ENCODE results near the gene HUNK. TPM values are rescaled to one million over a fixed set of nuclear protein-coding genes. Genes with fewer than 3 reads are reported as not detected.

HUNK gene
- total RNA-seq, 1 donor from 2014 or later = 0.43 TPM

GRCh38 chr21:31873696-31874599 lies 1.1 kb downstream of the HUNK start:
- peaks cover 53% of the 10 kb centered on the region for H3K27me3 Mint-ChIP-seq (ENCODE audit: low read depth)
- no peaks in the 10 kb centered on the region for H3K9me3 Mint-ChIP-seq
- no peak overlapping the region for H3K27ac Mint-ChIP-seq
- intact Hi-C loops (cut with micrococcal nuclease) = loop anchor here (2.0 kb wide), 1 partner anchor 385 kb away; no protein-coding TSS in a partner anchor
- peaks cover 5% of the 10 kb centered on the region for H3K4me1 Mint-ChIP-seq (ENCODE audit: low read depth)
- peak overlapping the region; percentile 21 for H3K4me3 Mint-ChIP-seq (ENCODE audit: low read depth)
- no peaks in the 10 kb centered on the region for H3K36me3 Mint-ChIP-seq (ENCODE audit: low read depth)
- peak; percentile 17 for DNase-seq (ENCODE audit: low spot score)

DNA sequence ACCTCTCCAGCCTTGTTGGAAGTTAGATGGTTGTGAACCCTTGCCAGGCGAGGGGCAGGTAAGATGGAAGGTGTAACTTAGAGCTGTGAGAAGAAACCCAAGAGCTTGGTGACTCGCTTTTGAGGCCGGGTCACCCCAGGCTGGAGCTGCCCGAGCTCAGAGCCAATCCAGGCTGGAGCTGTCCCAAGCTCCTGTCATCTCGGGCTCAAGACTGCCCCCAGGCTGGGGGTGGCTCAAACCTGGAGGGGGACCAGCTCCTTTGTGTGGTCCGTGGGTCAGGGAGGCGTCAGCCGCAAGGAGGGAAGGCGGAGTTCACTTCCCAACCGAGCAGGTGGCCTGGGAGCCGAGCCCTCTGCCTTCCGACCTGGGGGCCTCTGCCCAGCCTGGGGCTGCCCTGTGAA lies 2.0 kb downstream of the HUNK start:
- Mint-ChIP-seq H3K9me3 (no peaks in the 10 kb centered on the region), H3K27me3 (ENCODE audit: low read depth) (peaks cover 48% of the 10 kb centered on the region), H3K36me3 (ENCODE audit: low read depth) (no peaks in the 10 kb centered on the region), H3K4me3 (ENCODE audit: low read depth) (peak overlapping the region; percentile 52), H3K4me1 (ENCODE audit: low read depth) (peaks cover 5% of the 10 kb centered on the region), H3K27ac (no peak overlapping the region)
- no peak for DNase-seq (ENCODE audit: low spot score)
- intact Hi-C loops (cut with micrococcal nuclease) = no loop called here

GRCh38 chr21:31875496-31876015 lies 2.7 kb downstream of the HUNK start:
- H3K36me3 Mint-ChIP-seq (ENCODE audit: low read depth) = no peaks in the 10 kb centered on the region
- H3K9me3 Mint-ChIP-seq = no peaks in the 10 kb centered on the region
- DNase-seq (ENCODE audit: low spot score) = no peak
- H3K27ac Mint-ChIP-seq = no peak overlapping the region
- H3K27me3 Mint-ChIP-seq (ENCODE audit: low read depth) = peaks cover 46% of the 10 kb centered on the region
- intact Hi-C loops (cut with micrococcal nuclease) = no loop called here
- H3K4me1 Mint-ChIP-seq (ENCODE audit: low read depth) = peaks cover 5% of the 10 kb centered on the region
- H3K4me3 Mint-ChIP-seq (ENCODE audit: low read depth) = no peak overlapping the region

- DNase-seq (ENCODE audit: low spot score) = no peak
- Mint-ChIP-seq H3K4me1 (ENCODE audit: low read depth) (peaks cover under 1% of the 10 kb centered on the region), H3K4me3 (ENCODE audit: low read depth) (no peak overlapping the region), H3K27ac (no peak overlapping the region), H3K27me3 (ENCODE audit: low read depth) (peaks cover 31% of the 10 kb centered on the region), H3K9me3 (no peaks in the 10 kb centered on the region), H3K36me3 (ENCODE audit: low read depth) (no peaks in the 10 kb centered on the region)
- intact Hi-C loops (cut with micrococcal nuclease) = no loop called here
Measured at GRCh38 chr21:31877463-31877957, 4.7 kb downstream of the HUNK start.

GRCh38 chr21:31878831-31879230 lies 6.0 kb downstream of the HUNK start:
- Mint-ChIP-seq H3K4me1 (ENCODE audit: low read depth) (no peaks in the 10 kb centered on the region), H3K27me3 (ENCODE audit: low read depth) (peaks cover 30% of the 10 kb centered on the region), H3K9me3 (no peaks in the 10 kb centered on the region), H3K4me3 (ENCODE audit: low read depth) (no peak overlapping the region), H3K27ac (no peak overlapping the region), H3K36me3 (ENCODE audit: low read depth) (no peaks in the 10 kb centered on the region)
- DNase-seq (ENCODE audit: low spot score) = no peak
- intact Hi-C loops (cut with micrococcal nuclease) = no loop called here

GRCh38 chr21:31879241-31879650 lies 6.4 kb downstream of the HUNK start:
- no peak overlapping the region for H3K27ac Mint-ChIP-seq

DNA sequence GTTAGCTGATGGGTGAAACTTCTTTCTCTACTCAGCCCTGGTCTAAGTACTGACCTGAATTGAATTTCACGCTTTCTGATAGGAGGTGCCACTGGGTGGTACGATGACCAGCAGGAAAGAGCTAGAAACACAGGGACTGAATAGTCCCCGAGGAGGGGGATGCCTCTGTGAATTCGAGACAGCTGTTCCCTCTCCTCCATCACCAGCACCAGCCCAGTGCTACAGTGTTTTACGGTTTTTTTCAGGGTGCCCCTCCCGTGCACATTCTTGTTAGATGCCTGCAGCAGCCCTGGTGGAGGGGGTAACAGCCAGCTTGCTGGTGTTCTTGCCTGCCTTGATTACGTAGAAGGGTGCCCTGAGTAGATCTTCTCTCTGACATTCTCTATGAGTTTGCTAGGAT lies 7.1 kb downstream of the HUNK start:
- H3K4me3 Mint-ChIP-seq (ENCODE audit: low read depth) = no peak overlapping the region
- H3K27me3 Mint-ChIP-seq (ENCODE audit: low read depth) = peaks cover 25% of the 10 kb centered on the region
- DNase-seq (ENCODE audit: low spot score) = no peak
- no peaks in the 10 kb centered on the region for H3K9me3 Mint-ChIP-seq
- intact Hi-C loops (cut with micrococcal nuclease) = no loop called here
- no peaks in the 10 kb centered on the region for H3K4me1 Mint-ChIP-seq (ENCODE audit: low read depth)
- no peaks in the 10 kb centered on the region for H3K36me3 Mint-ChIP-seq (ENCODE audit: low read depth)
- no peak overlapping the region for H3K27ac Mint-ChIP-seq

More at GRCh38 chr21:31879241-31879650, 6.4 kb downstream of the HUNK start:
- H3K4me3 Mint-ChIP-seq (ENCODE audit: low read depth) = no peak overlapping the region
- H3K4me1 Mint-ChIP-seq (ENCODE audit: low read depth) = no peaks in the 10 kb centered on the region
- no peaks in the 10 kb centered on the region for H3K36me3 Mint-ChIP-seq (ENCODE audit: low read depth)
- intact Hi-C loops (cut with micrococcal nuclease) = no loop called here
- no peaks in the 10 kb centered on the region for H3K9me3 Mint-ChIP-seq
- H3K27me3 Mint-ChIP-seq (ENCODE audit: low read depth) = peaks cover 30% of the 10 kb centered on the region
- DNase-seq (ENCODE audit: low spot score) = no peak

- Mint-ChIP-seq H3K9me3 (no peaks in the 10 kb centered on the region), H3K4me3 (ENCODE audit: low read depth) (no peak overlapping the region), H3K27ac (no peak overlapping the region), H3K27me3 (ENCODE audit: low read depth) (peaks cover 18% of the 10 kb centered on the region), H3K4me1 (ENCODE audit: low read depth) (no peaks in the 10 kb centered on the region), H3K36me3 (ENCODE audit: low read depth) (no peaks in the 10 kb centered on the region)
- no peak for DNase-seq (ENCODE audit: low spot score)
- intact Hi-C loops (cut with micrococcal nuclease) = no loop called here
Measured at GRCh38 chr21:31880816-31881215, 8.0 kb downstream of the HUNK start.

GRCh38 chr21:31882711-31883110 lies 9.9 kb downstream of the HUNK start:
- intact Hi-C loops (cut with micrococcal nuclease) = no loop called here
- H3K4me1 Mint-ChIP-seq (ENCODE audit: low read depth) = no peaks in the 10 kb centered on the region
- H3K9me3 Mint-ChIP-seq = no peaks in the 10 kb centered on the region

DNA sequence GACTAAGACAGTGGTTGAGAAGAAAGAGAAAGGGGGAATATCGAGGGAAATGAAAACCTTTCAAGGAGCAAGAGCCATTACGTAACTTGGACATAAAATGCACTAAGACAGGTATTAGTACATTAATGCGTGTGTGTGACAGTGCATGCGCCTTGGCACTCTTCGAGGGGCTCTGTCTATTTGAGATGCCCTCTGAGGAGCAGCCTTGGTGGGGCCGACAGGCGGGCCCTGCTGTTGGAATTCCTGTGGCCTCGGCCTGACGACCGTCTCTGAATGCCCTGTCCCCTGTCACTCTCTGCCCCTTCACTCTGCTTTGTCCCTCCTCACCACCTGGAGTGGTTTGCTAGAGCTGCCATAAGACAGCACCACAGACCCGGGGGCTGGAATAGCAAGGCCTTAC lies 12.3 kb downstream of the HUNK start:
- no peak overlapping the region for H3K27ac Mint-ChIP-seq
- no peak for DNase-seq (ENCODE audit: low spot score)
- H3K9me3 Mint-ChIP-seq = no peaks in the 10 kb centered on the region
- H3K27me3 Mint-ChIP-seq (ENCODE audit: low read depth) = peaks cover 6% of the 10 kb centered on the region
- no peaks in the 10 kb centered on the region for H3K4me1 Mint-ChIP-seq (ENCODE audit: low read depth)
- H3K36me3 Mint-ChIP-seq (ENCODE audit: low read depth) = no peaks in the 10 kb centered on the region
- H3K4me3 Mint-ChIP-seq (ENCODE audit: low read depth) = no peak overlapping the region
- intact Hi-C loops (cut with micrococcal nuclease) = no loop called here

More at GRCh38 chr21:31882711-31883110, 9.9 kb downstream of the HUNK start:
- Mint-ChIP-seq H3K36me3 (ENCODE audit: low read depth) (no peaks in the 10 kb centered on the region), H3K27me3 (ENCODE audit: low read depth) (peaks cover 5% of the 10 kb centered on the region), H3K27ac (no peak overlapping the region), H3K4me3 (ENCODE audit: low read depth) (no peak overlapping the region)
- no peak for DNase-seq (ENCODE audit: low spot score)

DNA sequence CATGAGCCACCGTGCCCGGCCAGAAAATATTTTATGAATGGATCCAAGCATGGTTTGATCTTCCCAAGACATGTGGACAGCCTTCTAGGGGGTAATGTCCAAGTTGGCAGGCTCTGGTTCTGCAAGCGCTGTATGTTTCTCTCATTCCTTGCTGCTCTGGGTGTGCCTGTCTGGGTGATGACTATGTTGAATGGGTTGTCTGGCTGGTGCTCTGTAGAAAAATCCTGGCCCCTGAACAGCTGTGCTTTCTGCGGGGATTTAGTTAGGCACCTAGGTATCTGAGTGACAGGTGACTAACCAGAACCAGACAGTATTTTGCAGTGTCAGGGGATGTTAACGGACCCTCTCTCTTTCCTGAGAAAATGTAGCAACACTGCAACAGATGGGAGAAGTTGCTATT lies 14.1 kb downstream of the HUNK start:
- Mint-ChIP-seq H3K36me3 (ENCODE audit: low read depth) (no peaks in the 10 kb centered on the region), H3K4me3 (ENCODE audit: low read depth) (no peak overlapping the region), H3K27ac (no peak overlapping the region), H3K4me1 (ENCODE audit: low read depth) (no peaks in the 10 kb centered on the region), H3K27me3 (ENCODE audit: low read depth) (peaks cover 1% of the 10 kb centered on the region), H3K9me3 (no peaks in the 10 kb centered on the region)
- intact Hi-C loops (cut with micrococcal nuclease) = no loop called here
- DNase-seq (ENCODE audit: low spot score) = no peak

DNA sequence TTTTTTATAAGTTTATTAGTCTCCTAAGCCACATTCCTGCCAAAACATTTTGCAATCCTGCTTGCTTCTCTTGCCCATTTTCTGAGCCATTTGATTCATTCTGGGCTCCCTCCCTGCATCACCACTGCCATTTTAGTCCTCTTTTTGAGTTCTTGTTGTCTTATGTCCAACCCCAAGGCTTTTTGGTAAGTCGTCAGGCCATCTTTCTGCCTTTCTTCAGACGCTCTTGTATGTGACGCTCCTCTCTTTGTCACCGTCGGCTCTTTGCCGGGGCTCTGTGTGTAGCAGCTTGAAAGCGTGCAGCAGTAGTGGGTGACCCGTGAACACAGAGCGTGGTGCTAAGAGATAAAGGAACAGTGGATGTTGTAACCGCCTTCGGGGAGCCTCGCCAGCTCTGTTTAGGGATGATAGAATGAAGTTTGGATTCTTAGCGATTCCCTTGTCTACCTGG lies 14.6 kb downstream of the HUNK start:
- Mint-ChIP-seq H3K27me3 (ENCODE audit: low read depth) (peaks cover 1% of the 10 kb centered on the region), H3K27ac (no peak overlapping the region), H3K4me1 (ENCODE audit: low read depth) (no peaks in the 10 kb centered on the region), H3K4me3 (ENCODE audit: low read depth) (no peak overlapping the region), H3K36me3 (ENCODE audit: low read depth) (no peaks in the 10 kb centered on the region), H3K9me3 (no peaks in the 10 kb centered on the region)
- intact Hi-C loops (cut with micrococcal nuclease) = no loop called here
- no peak for DNase-seq (ENCODE audit: low spot score)

DNA sequence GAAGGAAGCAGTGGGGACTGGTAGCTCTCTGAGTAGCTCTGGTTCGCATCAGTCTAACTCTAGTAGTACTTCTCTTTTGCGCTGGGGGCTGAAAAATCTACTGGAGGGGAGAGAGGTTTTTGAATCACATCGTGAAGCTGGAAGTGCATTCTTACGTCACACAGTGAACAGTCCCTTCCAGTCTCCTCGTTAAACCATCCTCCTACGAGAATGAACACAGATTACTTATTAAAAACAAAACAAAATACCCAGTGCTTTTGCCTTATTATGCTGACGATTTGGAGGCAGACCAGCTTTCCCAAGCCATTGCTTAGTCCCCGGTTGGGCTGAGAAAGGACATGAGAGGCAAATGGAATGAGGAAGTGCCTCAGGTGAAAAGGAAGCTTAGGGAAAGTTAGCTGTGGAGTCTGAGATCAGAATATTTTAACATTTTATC lies 16.1 kb downstream of the HUNK start:
- DNase-seq (ENCODE audit: low spot score) = no peak
- no peak overlapping the region for H3K4me3 Mint-ChIP-seq (ENCODE audit: low read depth)
- H3K4me1 Mint-ChIP-seq (ENCODE audit: low read depth) = no peaks in the 10 kb centered on the region
- H3K9me3 Mint-ChIP-seq = no peaks in the 10 kb centered on the region
- H3K36me3 Mint-ChIP-seq (ENCODE audit: low read depth) = no peaks in the 10 kb centered on the region
- intact Hi-C loops (cut with micrococcal nuclease) = no loop called here
- no peak overlapping the region for H3K27ac Mint-ChIP-seq
- H3K27me3 Mint-ChIP-seq (ENCODE audit: low read depth) = peaks cover 5% of the 10 kb centered on the region

Data from activated T-helper 2 cell treated with anti-CD3 and anti-CD28 coated beads, Interferon-gamma antibody, Interleukin-2, Interleukin-4, amounts not matched to agents 10 μg/mL and 5 μg/mL and 100 μg/mL, durations not matched to agents 14 hours and 24 hours and 36 hours (primary cell).